Measurements from ENCODE around the gene BHLHE40. TPM values are rescaled to one million over a fixed set of nuclear protein-coding genes. Genes with fewer than 3 reads are reported as not detected.

BHLHE40 gene
- total RNA-seq, 1 donor from 2014 or later, result 347 TPM

- Histone ChIP-seq H3K4me3 (no peak overlapping the region), H3K27ac (no peak overlapping the region), H3K27me3 (no peaks in the 10 kb centered on the region), H3K9me3 (no peaks in the 10 kb centered on the region), H3K4me1 (peaks cover 29% of the 10 kb centered on the region), H3K36me3 (no peaks in the 10 kb centered on the region)
- no peak for DNase-seq (ENCODE audit: extremely low spot score in 2 of 2)
- TF ChIP-seq CTCF (IDR thresholded peaks at IDR 0.05) (no peak), POLR2A (IDR thresholded peaks at IDR 0.05) (no peak), POLR2AphosphoS5 (IDR thresholded peaks at IDR 0.05; ENCODE audit: insufficient read depth in 1 of 2, low read depth in 1 of 2) (no peak)
- intact Hi-C loops (cut with DNase I), result no loop called here
These were observed 28.6 kb downstream of the BHLHE40 start for GRCh38 chr3:5007873-5008272.

GRCh38 chr3:5009506-5010109 is 30.4 kb downstream of the BHLHE40 start:
- no peak overlapping the region for H3K4me3 ChIP-seq
- no peaks in the 10 kb centered on the region for H3K36me3 ChIP-seq
- H3K27me3 ChIP-seq, result no peaks in the 10 kb centered on the region
- TF ChIP-seq POLR2A (IDR thresholded peaks at IDR 0.05) (no peak), POLR2AphosphoS5 (IDR thresholded peaks at IDR 0.05; ENCODE audit: insufficient read depth in 1 of 2, low read depth in 1 of 2) (no peak), CTCF (IDR thresholded peaks at IDR 0.05) (no peak)
- no peaks in the 10 kb centered on the region for H3K9me3 ChIP-seq
- DNase-seq (ENCODE audit: extremely low spot score in 2 of 2), result no peak
- intact Hi-C loops (cut with DNase I), result no loop called here
- H3K4me1 ChIP-seq, result peaks cover 42% of the 10 kb centered on the region
- H3K27ac ChIP-seq, result peak overlapping the region; percentile 17

DNA sequence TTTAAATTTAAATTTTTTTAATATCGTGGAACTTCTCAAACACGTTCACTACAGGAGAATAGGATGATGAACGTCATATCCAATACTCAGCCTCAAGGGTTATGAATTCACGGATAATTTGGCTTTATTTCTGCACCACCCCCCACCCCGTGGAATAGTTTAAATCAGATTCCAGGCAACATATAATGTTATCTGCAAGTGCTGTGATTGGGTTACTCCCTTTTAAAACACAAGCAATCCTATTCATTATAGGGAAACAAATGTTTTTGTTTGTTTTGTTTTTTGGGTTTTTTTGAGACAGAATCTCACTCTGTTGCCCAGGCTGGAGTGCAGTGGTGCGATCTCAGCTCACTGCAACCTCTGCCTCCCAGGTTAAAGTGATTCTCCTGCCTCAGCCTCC is 30.9 kb downstream of the BHLHE40 start:
- intact Hi-C loops (cut with DNase I), result no loop called here
- no peak for TF ChIP-seq CTCF (IDR thresholded peaks at IDR 0.05)
- no peak for TF ChIP-seq POLR2A (IDR thresholded peaks at IDR 0.05)
- TF ChIP-seq POLR2AphosphoS5 (IDR thresholded peaks at IDR 0.05; ENCODE audit: insufficient read depth in 1 of 2, low read depth in 1 of 2), result no peak
- H3K4me3 ChIP-seq, result no peak overlapping the region
- no peak overlapping the region for H3K27ac ChIP-seq
- H3K9me3 ChIP-seq, result no peaks in the 10 kb centered on the region
- H3K36me3 ChIP-seq, result no peaks in the 10 kb centered on the region
- DNase-seq (ENCODE audit: extremely low spot score in 2 of 2), result no peak
- no peaks in the 10 kb centered on the region for H3K27me3 ChIP-seq
- H3K4me1 ChIP-seq, result peaks cover 38% of the 10 kb centered on the region

- Histone ChIP-seq H3K27me3 (no peaks in the 10 kb centered on the region), H3K4me3 (no peak overlapping the region), H3K9me3 (no peaks in the 10 kb centered on the region), H3K36me3 (no peaks in the 10 kb centered on the region), H3K4me1 (peaks cover 38% of the 10 kb centered on the region), H3K27ac (no peak overlapping the region)
- no peak for DNase-seq (ENCODE audit: extremely low spot score in 2 of 2)
- TF ChIP-seq POLR2AphosphoS5 (IDR thresholded peaks at IDR 0.05; ENCODE audit: insufficient read depth in 1 of 2, low read depth in 1 of 2) (no peak), POLR2A (IDR thresholded peaks at IDR 0.05) (no peak), CTCF (IDR thresholded peaks at IDR 0.05) (no peak)
- intact Hi-C loops (cut with DNase I), result no loop called here
These were observed 31.7 kb downstream of the BHLHE40 start for GRCh38 chr3:5010706-5011554.
